NCI-H748 (cell line): ENCODE data around the gene STX17.
"Not testable (repeated sequence)": the region's sequence is repeated elsewhere in the genome, so short reads cannot be mapped to it uniquely, and the experiment has no call there.

Experiments
- DNase-seq: peaks from one replicate; lab custom pipeline; 2025; ENCODE audit not compliant: unreplicated experiment; lab: John Stamatoyannopoulos, UW

The STX17 gene

GRCh38 chr9:99966716-99967115 is 60.3 kb downstream of the STX17 start:
- DNase-seq: no peak

DNA sequence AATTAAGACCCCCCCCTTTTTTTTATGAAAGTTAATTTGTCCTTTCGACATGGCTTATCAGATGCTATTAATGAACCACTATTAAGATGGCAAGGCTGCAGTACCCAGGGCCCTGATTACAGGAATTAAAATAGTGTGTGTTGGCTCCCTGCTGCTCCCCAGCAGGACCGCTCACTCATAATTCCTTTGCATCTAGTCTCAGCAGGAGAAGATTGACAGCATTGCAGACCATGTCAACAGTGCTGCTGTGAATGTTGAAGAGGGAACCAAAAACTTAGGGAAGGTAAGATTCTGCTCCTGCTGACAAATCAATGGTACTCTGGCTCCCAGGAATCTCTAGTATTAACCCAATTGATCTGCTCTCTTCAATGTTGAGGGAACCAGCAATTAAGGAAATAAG is 61.0 kb downstream of the STX17 start:
- no peak for DNase-seq

DNA sequence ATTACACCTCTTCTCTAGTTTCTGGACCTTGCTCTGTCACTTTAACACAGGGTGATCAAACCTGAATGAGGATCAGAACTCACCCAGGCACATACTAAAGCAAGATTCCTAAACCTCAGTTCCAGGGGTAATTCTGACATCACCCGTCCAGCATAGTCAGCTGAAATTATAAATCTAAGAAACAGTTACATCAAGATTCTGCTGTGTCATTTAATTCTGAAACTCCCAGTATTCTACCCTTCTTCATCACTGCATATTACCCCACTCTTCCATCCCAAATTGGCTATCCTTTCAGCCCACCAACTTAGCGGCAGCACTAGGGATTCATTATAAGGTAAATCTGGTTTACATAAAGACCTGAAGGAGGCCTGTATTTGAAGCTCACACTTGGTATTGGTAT is 64.0 kb downstream of the STX17 start:
- DNase-seq: no peak

GRCh38 chr9:99971410-99971809 is 65.0 kb downstream of the STX17 start:
- DNase-seq: no peak

DNA sequence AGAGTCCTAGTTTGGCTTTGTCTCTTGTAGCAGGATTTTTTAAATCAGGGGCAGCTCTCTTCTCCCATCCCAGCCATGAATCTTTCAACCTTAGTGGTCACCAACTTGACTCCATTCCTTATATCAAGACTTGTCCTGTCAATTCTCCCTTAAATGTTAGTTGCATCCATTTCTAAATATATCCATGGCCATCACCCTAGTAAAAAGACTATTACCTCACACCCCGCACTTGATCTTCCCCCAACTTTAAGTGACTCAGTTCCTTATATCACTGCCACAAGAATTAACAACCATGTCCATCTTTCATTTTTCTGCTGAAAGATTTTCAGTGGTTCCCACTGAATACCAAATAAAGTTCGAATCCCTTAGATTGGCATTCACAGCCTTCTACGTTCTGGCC is 67.0 kb downstream of the STX17 start:
- DNase-seq: no peak

GRCh38 chr9:99977033-99977792 is 70.8 kb downstream of the STX17 start:
- DNase-seq: no peak

GRCh38 chr9:99978221-99978620 is 71.8 kb downstream of the STX17 start:
- DNase-seq: no peak

GRCh38 chr9:99980598-99980997 is 74.1 kb downstream of the STX17 start:
- no peak for DNase-seq

- peak; percentile 77 for DNase-seq
These were observed 80.2 kb downstream of the STX17 start for GRCh38 chr9:99986642-99987041.

GRCh38 chr9:99990508-99990907 is 84.1 kb downstream of the STX17 start:
- DNase-seq: not testable (repeated sequence)

DNA sequence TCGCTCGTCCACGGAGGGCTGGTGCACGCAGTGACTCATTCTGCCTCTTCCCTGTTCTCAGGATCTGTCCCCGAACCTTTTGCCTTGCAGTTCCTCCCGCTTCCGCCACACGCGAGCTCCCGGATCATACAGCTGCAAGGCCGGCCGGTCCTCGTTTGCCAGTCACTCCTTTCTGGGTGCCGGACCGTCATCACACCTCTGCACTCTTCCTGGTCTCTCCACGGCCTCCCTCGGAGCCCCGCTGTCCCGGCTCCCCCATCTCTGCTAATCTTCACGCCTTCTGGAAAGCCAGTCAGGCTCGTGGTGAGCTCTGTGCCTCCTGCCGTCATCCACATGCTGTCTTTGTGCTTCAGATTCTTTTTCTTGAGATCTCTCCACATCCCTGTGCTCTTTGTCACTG is 91.8 kb downstream of the STX17 start:
- DNase-seq: no peak

- no peak for DNase-seq
These were observed 92.4 kb downstream of the STX17 start for GRCh38 chr9:99998866-99999265.

DNA sequence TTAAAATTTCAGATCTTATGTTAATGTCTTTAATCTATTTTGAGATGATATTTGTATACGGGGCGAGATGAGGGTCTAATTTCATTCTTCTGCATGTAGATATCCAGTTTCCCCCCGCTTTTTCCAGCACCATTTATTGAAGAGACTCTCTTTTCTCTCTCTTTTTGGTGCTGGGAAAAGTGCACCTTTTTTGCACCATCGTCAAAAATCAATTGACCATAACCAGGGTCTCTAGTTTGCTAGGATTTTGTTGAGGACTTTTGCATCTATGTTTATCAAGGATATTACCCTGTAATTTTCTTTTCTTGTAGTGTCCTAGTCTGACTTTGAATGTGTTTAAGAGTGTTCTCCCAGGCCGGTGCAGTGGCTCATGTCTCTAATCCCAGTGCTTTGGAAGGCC is 93.3 kb downstream of the STX17 start:
- DNase-seq: no peak

GRCh38 chr9:100011062-100011681 is 104.7 kb downstream of the STX17 start:
- peak; percentile 65 for DNase-seq

GRCh38 chr9:100012279-100012678 is 105.8 kb downstream of the STX17 start:
- DNase-seq: no peak

- no peak for DNase-seq
These were observed 107.1 kb downstream of the STX17 start for GRCh38 chr9:100013573-100013972.

DNA sequence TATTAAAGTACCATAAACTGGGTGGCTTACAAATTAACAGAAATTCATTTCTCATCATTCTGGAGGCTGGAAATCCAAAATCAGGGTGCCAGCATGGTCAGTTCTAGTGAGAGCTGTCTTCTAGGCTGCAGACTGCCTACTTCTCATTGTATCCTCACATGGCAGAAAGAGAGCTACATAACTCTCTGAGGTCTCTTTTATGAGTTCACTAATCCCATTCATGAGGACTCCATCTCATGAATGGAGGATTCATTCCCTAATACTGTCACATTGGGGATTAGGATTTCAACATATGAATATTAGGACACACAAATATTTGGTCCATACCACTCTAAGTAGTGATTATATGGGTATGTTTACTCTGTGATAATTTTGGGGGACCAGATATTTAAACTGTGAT is 108.4 kb downstream of the STX17 start:
- DNase-seq: no peak

DNA sequence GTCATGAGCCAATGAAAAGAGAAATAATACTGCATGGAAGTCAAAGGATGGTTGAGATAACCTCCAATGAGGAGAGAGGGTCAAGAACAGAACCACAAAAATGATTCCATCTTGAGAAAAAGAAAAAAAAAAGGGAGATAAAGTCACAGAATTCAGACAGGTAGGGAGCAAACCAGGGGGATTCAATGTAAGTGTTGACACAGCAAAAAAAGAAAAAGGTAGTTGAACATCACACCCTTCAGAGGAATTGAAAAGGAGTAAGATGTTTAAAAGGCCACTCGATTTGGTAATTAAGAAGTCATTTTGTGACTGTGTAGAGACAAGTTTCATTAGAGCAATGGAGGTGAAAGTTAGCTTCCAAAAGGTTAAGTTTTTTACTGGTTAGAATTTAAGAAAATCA is 113.1 kb downstream of the STX17 start:
- no peak for DNase-seq
